Epithelial cell of esophagus (primary cell): ENCODE results near the gene KCTD7.
A peak's percentile ranks its signal among the peaks of the same experiment; 100 is the strongest.
"Not testable (repeated sequence)": the region's sequence is repeated elsewhere in the genome, so short reads cannot be mapped to it uniquely, and the experiment has no call there.

ENCODE experiments used
- DNase-seq: peaks from one replicate; pipeline ENCODE4 v3.0.0; 2010; ENCODE audit warnings: low read depth
- H3K4me3 ChIP-seq: 2 replicates; pipeline ENCODE4 v1.5.1; 2011; ENCODE audit warnings: mild to moderate bottlenecking, low read length, control low read depth
- CTCF ChIP-seq: IDR thresholded peaks from 2 replicates; pipeline ENCODE4 v1.5.1; 2011; ENCODE audit warnings: low read depth, mild to moderate bottlenecking, low read length, control low read depth, inconsistent platforms; ENCODE audit not compliant: insufficient read depth; ENCODE audit errors: missing control alignments

KCTD7 gene

GRCh38 chr7:66628361-66629221 lies at the start of gene KCTD7:
Gene KCTD7 (plus strand): TSS chr7:66628881. CDS start chr7:66629065, 184 bp downstream.
- peak within 1 kb of the TSS; percentile 79 for H3K4me3 ChIP-seq
- TF ChIP-seq CTCF: no peak
- peak; percentile 99 for DNase-seq

GRCh38 chr7:66580380-66580779 lies 48.3 kb upstream of the KCTD7 start:
- not testable (repeated sequence) for DNase-seq

GRCh38 chr7:66582816-66583489 lies 45.7 kb upstream of the KCTD7 start:
- H3K4me3 ChIP-seq, DNase-seq: not testable (repeated sequence)

More at GRCh38 chr7:66580380-66580779, 48.3 kb upstream of the KCTD7 start:
- H3K4me3 ChIP-seq: not testable (repeated sequence)

- DNase-seq: no peak
- TF ChIP-seq CTCF: no peak
- H3K4me3 ChIP-seq: no peak overlapping the region
Measured at GRCh38 chr7:66583490-66584110, 45.1 kb upstream of the KCTD7 start.

- H3K4me3 ChIP-seq: no peak overlapping the region
- DNase-seq: no peak
- TF ChIP-seq CTCF: no peak
Measured at GRCh38 chr7:66586181-66586580, 42.5 kb upstream of the KCTD7 start.

- not testable (repeated sequence) for H3K4me3 ChIP-seq, DNase-seq
Measured at GRCh38 chr7:66588226-66588625, 40.5 kb upstream of the KCTD7 start.

- DNase-seq, H3K4me3 ChIP-seq: not testable (repeated sequence)
Measured at GRCh38 chr7:66588856-66589570, 39.7 kb upstream of the KCTD7 start.

- peak overlapping the region; percentile 88 for H3K4me3 ChIP-seq
- peak; percentile 84 for DNase-seq
Measured at GRCh38 chr7:66590302-66591057, 38.2 kb upstream of the KCTD7 start.

GRCh38 chr7:66591058-66591798 lies 37.5 kb upstream of the KCTD7 start:
- peak; percentile 25 for DNase-seq

More at GRCh38 chr7:66591058-66591798, 37.5 kb upstream of the KCTD7 start:
- H3K4me3 ChIP-seq: peak overlapping the region; percentile 88
